ENCODE data around the gene SLC22A17. TPM values are rescaled to one million over a fixed set of nuclear protein-coding genes. Genes with fewer than 3 reads are reported as not detected.
A peak's percentile ranks its signal among the peaks of the same experiment; 100 is the strongest.

The SLC22A17 gene
- total and polyA plus RNA-seq, 10 of the 15 experiments (the other 5 are each of a cell fraction or from before 2014, with no cell fraction given), result not detected

GRCh38 chr14:23320584-23321571 is 31.8 kb downstream of the SLC22A17 start, which contains the start of gene PABPN1 (continued):
- TF ChIP-seq ZNF592 (IDR thresholded peaks at IDR 0.05), result peak; percentile 3; the same call in 1 of the 2 replicates
- no peak for TF ChIP-seq SUPT20H (IDR thresholded peaks at IDR 0.05; ENCODE audit: borderline replicate concordance, control insufficient read depth, low read depth, low read length)
- peak; percentile 63 for TF ChIP-seq E4F1 (IDR thresholded peaks at IDR 0.05; ENCODE audit: borderline replicate concordance, partially characterized antibody)
- peak; percentile 48 for TF ChIP-seq RFX5 (IDR thresholded peaks at IDR 0.05; ENCODE audit: low read depth, low read length)
- no peak; the same call in 1 of the 2 replicates for TF ChIP-seq MAX (IDR thresholded peaks at IDR 0.05; ENCODE audit: low read depth, low read length)
- no peak for TF ChIP-seq ZNF217 (IDR thresholded peaks at IDR 0.05)
- peak; percentile 71 for TF ChIP-seq USF2 (IDR thresholded peaks at IDR 0.05; ENCODE audit: borderline replicate concordance, low read depth, low read length)
- TF ChIP-seq PML (IDR thresholded peaks at IDR 0.05; ENCODE audit: low read length), result peak; percentile 85; the same call in 1 of the 2 replicates
- 0 out of 2 replicates have a peak, but pooled peaks have one; percentile 11 for TF ChIP-seq SREBF1 (IDR thresholded peaks at IDR 0.05; ENCODE audit: low read length)
- TF ChIP-seq MEF2B (IDR thresholded peaks at IDR 0.05; ENCODE audit: partially characterized antibody, poor library complexity, severe bottlenecking), result peak; percentile 41
- TF ChIP-seq RB1 (IDR thresholded peaks at IDR 0.05; ENCODE audit: borderline replicate concordance), result 0 out of 2 replicates have a peak, but pooled peaks have one; percentile 18
- TF ChIP-seq ELK1 (IDR thresholded peaks at IDR 0.05; ENCODE audit: low read depth, low read length), result no peak
- peak; percentile 29; the same call in 1 of the 2 replicates for TF ChIP-seq NFIC (IDR thresholded peaks at IDR 0.05; ENCODE audit: low read depth, low read length)
- no peak for TF ChIP-seq STAT3 (IDR thresholded peaks at IDR 0.05; ENCODE audit: low read depth, low read length)
- no peak for TF ChIP-seq MYB (IDR thresholded peaks at IDR 0.05; ENCODE audit: borderline replicate concordance, low read depth, low read length)
- TF ChIP-seq DPF2 (IDR thresholded peaks at IDR 0.05), result peak; percentile 100
- TF ChIP-seq ATF7 (IDR thresholded peaks at IDR 0.05; ENCODE audit: low read depth), result peak; percentile 90
- peak; percentile 59 to 84; a peak in 3 of 4 replicates for TF ChIP-seq BHLHE40 (IDR thresholded peaks at IDR 0.05; ENCODE audit: borderline replicate concordance in 1 of 2, low read depth in 2 of 2, low read length in 1 of 2)
- no peak for TF ChIP-seq HDAC2 (IDR thresholded peaks at IDR 0.05)
